Measurements from ENCODE around the gene MYOT.

GRCh38 chr5:137831526-137831925 lies 36.1 kb upstream of the MYOT start:
- TF ChIP-seq ZNF70 (CRISPR knock-in tag; IDR thresholded peaks at IDR 0.05) = no peak
- no peak for TF ChIP-seq ESRRG (CRISPR knock-in tag; IDR thresholded peaks at IDR 0.05)
- no peak for TF ChIP-seq RARB (CRISPR knock-in tag; IDR thresholded peaks at IDR 0.05)
- no peak for TF ChIP-seq ZFP30 (CRISPR knock-in tag; IDR thresholded peaks at IDR 0.05)
- TF ChIP-seq PATZ1 (CRISPR knock-in tag; IDR thresholded peaks at IDR 0.05; ENCODE audit: borderline replicate concordance) = no peak
- TF ChIP-seq BACH2 (CRISPR knock-in tag; IDR thresholded peaks at IDR 0.05; ENCODE audit: borderline replicate concordance) = no peak
- no peak for TF ChIP-seq OSR1 (CRISPR knock-in tag; IDR thresholded peaks at IDR 0.05)
- peak; percentile 23; the same call in 1 of the 2 replicates for TF ChIP-seq ISL1 (CRISPR knock-in tag; IDR thresholded peaks at IDR 0.05)
- TF ChIP-seq ARNTL (CRISPR knock-in tag; IDR thresholded peaks at IDR 0.05; ENCODE audit: borderline replicate concordance, low read depth) = no peak
- TF ChIP-seq PPARA (CRISPR knock-in tag; IDR thresholded peaks at IDR 0.05; ENCODE audit: borderline replicate concordance) = no peak
- TF ChIP-seq ZFP3 (CRISPR knock-in tag; IDR thresholded peaks at IDR 0.05) = no peak

Measured in SK-N-SH treated with all-trans-retinoic acid at 6 μM for 48 hours (cell line).